Transverse colon (tissue), 4 donors: ENCODE measurements around the gene TPCN2. TPM values are rescaled to one million over a fixed set of nuclear protein-coding genes. Genes with fewer than 3 reads are reported as not detected.

Source experiments
- DNase-seq: peaks from one replicate; pipeline ENCODE4 v3.0.0-alpha.2; 2019
- H3K27ac ChIP-seq, 4 donors: fragments of 200-600 bp; sonication (generic); 2 replicates each; pipeline ENCODE4 v1.5.1; 2016 to 2018; ENCODE audit warnings: inconsistent platforms in 4 of 4
- H3K27me3 ChIP-seq: fragments of 200-600 bp; sonication (generic); 2 replicates; pipeline ENCODE4 v1.5.1; 2017; ENCODE audit warnings: inconsistent platforms
- H3K36me3 ChIP-seq, 4 donors: fragments of 200-600 bp; sonication (generic); 2 replicates each; pipeline ENCODE4 v1.5.1; 2017 to 2019; ENCODE audit warnings: inconsistent platforms in 4 of 4
- H3K4me1 ChIP-seq, 4 donors: fragments of 200-600 bp; sonication (generic); 2 replicates each; pipeline ENCODE4 v1.5.1; 2017 to 2020; ENCODE audit warnings: inconsistent platforms in 4 of 4
- H3K4me3 ChIP-seq, 4 donors: fragments of 200-600 bp; sonication (generic); 1 replicate in 1 of 4; 2 replicates in 3 of 4; pipeline versions ENCODE4 v1.5.1 to v1.6.1; 2017 to 2019; ENCODE audit warnings: inconsistent platforms in 4 of 4
- H3K9me3 ChIP-seq, 2 donors: fragments of 200-600 bp; sonication (generic); 2 replicates each; pipeline ENCODE4 v1.5.1; 2017 to 2019; ENCODE audit warnings: inconsistent platforms in 2 of 2
- EP300 ChIP-seq: sonication (generic); formaldehyde crosslinking; IDR thresholded peaks from one replicate; pipeline ENCODE4 v1.6.1; 2017; ENCODE audit warnings: antibody characterized with exemption, low read depth
- POLR2A ChIP-seq: fragments of 450-650 bp; IDR thresholded peaks from one replicate; pipeline ENCODE4 v1.6.1; 2016; ENCODE audit warnings: antibody characterized with exemption, mild to moderate bottlenecking, moderate library complexity
- POLR2AphosphoS5 ChIP-seq, 3 donors: sonication (generic); formaldehyde crosslinking; IDR thresholded peaks; one replicate each; pipeline ENCODE4 v1.6.1; 2016; ENCODE audit warnings: antibody characterized with exemption in 3 of 3
- WGBS, 2 donors: methylation state at CpG; one replicate each; pipeline ENCODE4 v1.1.5; 2018; ENCODE audit warnings: low coverage in 1 of 2; 5-methylcytosine and 5-hydroxymethylcytosine counted together
- in situ Hi-C, 4 donors: fragments of 200-750 bp; cut with MboI; loops; one replicate each; pipeline versions ENCODE4 v1.15.0 to v1.15.1; 2017; ENCODE audit warnings: low sequenced_read_pairs in 3 of 4, low pct_ligation_motif_present in 1 of 4, low pct_unique_long_range_greater_than_20kb in 1 of 4
- intact Hi-C: fragments of 100-400 bp; cut with DNase I; formaldehyde crosslinking; loops from one replicate; pipeline ENCODE4 v1.15.1; 2023; ENCODE audit warnings: low total_unique reads
- total RNA-seq, 4 donors: library from RNA; depleted of rRNA; stranded (reverse); fragments of >200 nt; gene quantifications; one replicate each; pipeline ENCODE4 v1.1.0, GENCODE V29; 2016
- TF ChIP-seq, protein P1 (sequence below), 5 experiments: fragments of 200-600 bp in 3 of 5; fragments of 450-650 bp in 2 of 5; sonication (generic) in 3 of 5; IDR thresholded peaks; 1 replicate in 2 of 5; 2 replicates in 3 of 5; pipeline ENCODE4 v1.5.1; 2016 to 2017; ENCODE audit warnings: antibody characterized with exemption in 5 of 5, inconsistent platforms in 3 of 5, mild to moderate bottlenecking in 2 of 5, moderate library complexity in 1 of 5

TPCN2 gene
- total RNA-seq, 4 donors from 2014 or later, result 16.8 to 25.4 (median 20.7) TPM

DNA sequence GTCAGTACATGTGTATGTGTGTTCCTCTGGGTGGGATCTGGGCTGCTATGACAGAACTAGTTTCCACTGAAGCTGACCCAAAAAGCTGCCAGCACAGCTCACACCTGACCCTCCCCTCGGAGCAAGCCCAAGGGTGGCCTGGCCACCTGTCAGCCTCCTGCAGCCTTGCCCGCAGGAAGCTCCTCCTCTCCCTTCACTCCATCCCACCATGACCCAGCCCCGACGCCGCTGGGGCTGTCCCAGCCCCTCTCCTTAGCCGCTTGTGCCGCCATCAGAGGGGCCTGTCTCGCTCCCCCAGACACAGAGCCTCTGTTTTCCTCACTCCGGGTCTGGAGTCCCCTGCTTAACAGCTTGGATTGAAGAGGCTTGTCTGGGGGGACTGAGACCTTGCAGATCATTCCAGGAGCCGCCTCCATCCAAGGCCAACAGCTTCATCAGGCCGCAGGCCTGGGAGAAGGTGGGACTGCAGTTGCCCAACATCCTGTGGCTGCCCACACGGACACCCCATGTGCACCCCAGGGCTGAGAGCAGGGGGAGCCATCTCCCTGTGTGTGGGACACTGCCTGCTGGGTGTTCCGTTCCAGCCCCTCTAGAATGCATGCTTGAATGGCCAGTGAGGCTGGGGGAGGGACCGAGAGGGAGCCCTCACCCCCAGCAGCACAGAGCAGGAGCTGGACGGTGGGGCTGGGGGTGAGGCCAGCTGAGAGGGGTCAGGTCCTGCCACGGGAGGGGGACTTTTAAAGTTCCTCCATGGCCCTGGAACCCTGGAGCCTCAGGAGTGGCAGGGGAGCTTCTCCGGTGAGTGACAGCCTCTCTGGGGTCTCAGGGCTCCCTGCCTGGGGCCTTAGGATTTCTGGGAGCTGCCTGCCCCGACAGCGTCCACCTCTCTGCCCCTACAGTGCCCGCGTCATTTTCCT lies 36.4 kb upstream of the TPCN2 start:
- Histone ChIP-seq H3K4me3 (peak overlapping the region; percentile 47 to 66 (median 50)), H3K36me3 (no peaks in the 10 kb centered on the region), H3K27me3 (peaks cover 47% of the 10 kb centered on the region), H3K9me3 (no peaks in the 10 kb centered on the region), H3K4me1 (peaks cover 21 to 58% (median 42%) of the 10 kb centered on the region in 4 donors), H3K27ac (peak overlapping the region; percentile 87 to 98 (median 94))
- no peak for TF ChIP-seq POLR2A
- no peak for TF ChIP-seq POLR2AphosphoS5 (IDR thresholded peaks at IDR 0.05)
- no peak for TF ChIP-seq EP300
- TF ChIP-seq, protein P1, sequence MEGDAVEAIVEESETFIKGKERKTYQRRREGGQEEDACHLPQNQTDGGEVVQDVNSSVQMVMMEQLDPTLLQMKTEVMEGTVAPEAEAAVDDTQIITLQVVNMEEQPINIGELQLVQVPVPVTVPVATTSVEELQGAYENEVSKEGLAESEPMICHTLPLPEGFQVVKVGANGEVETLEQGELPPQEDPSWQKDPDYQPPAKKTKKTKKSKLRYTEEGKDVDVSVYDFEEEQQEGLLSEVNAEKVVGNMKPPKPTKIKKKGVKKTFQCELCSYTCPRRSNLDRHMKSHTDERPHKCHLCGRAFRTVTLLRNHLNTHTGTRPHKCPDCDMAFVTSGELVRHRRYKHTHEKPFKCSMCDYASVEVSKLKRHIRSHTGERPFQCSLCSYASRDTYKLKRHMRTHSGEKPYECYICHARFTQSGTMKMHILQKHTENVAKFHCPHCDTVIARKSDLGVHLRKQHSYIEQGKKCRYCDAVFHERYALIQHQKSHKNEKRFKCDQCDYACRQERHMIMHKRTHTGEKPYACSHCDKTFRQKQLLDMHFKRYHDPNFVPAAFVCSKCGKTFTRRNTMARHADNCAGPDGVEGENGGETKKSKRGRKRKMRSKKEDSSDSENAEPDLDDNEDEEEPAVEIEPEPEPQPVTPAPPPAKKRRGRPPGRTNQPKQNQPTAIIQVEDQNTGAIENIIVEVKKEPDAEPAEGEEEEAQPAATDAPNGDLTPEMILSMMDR (IDR thresholded peaks at IDR 0.05), result no peak
- in situ Hi-C loops, result no loop called here
- DNase-seq, result no peak
- WGBS, 2 donors, result 43% methylated on average over 21 of the region's 21 CpGs; no CpG with 5 or more reads in 1 of the 2 donors
- intact Hi-C loops, result loop anchor here (2.0 to 5.0 kb wide), 2 partner anchors 36 to 75 kb away; partner anchors contain the start of gene TPCN2

GRCh38 chr11:69013009-69013951 lies 35.5 kb upstream of the TPCN2 start, which contains the start of gene MRGPRF:
Gene MRGPRF, minus strand, starts transcription at chr11:69013246. Its CDS starts 3,345 bp downstream, at chr11:69009901.
- no peaks in the 10 kb centered on the region for H3K36me3 ChIP-seq
- intact Hi-C loops, result loop anchor here (2.0 to 5.0 kb wide), 2 partner anchors 36 to 74 kb away; partner anchors contain the start of gene TPCN2
- WGBS, 2 donors, result 19% methylated on average over 37 of the region's 43 CpGs; no CpG with 5 or more reads in 1 of the 2 donors
- H3K27ac ChIP-seq, result peak within 1 kb of the TSS; percentile 87 to 98 (median 94)
- no peaks in the 10 kb centered on the region for H3K9me3 ChIP-seq
- TF ChIP-seq, protein P1 (IDR thresholded peaks at IDR 0.05), result peak; percentile 28 to 67 (median 44)
- TF ChIP-seq POLR2A, result peak; percentile 59
- TF ChIP-seq EP300, result no peak
- peak; percentile 79 to 90 (median 83) for TF ChIP-seq POLR2AphosphoS5 (IDR thresholded peaks at IDR 0.05)
- H3K4me1 ChIP-seq, result peaks cover 15 to 49% (median 34%) of the 10 kb centered on the region in 4 donors
- peak; percentile 87 for DNase-seq
- peaks cover 47% of the 10 kb centered on the region for H3K27me3 ChIP-seq
- peak within 1 kb of the TSS; percentile 47 to 66 (median 50) for H3K4me3 ChIP-seq
- in situ Hi-C loops, result no loop called here

GRCh38 chr11:69014084-69014851 lies 34.5 kb upstream of the TPCN2 start:
- Histone ChIP-seq H3K4me3 (peak overlapping the region in 3 of 4 donors; percentile 47 to 52 (median 49)), H3K9me3 (no peaks in the 10 kb centered on the region), H3K27me3 (peaks cover 47% of the 10 kb centered on the region), H3K27ac (peak overlapping the region; percentile 87 to 98 (median 94)), H3K36me3 (no peaks in the 10 kb centered on the region), H3K4me1 (peaks cover 8 to 39% (median 25%) of the 10 kb centered on the region in 4 donors)
- DNase-seq, result peak; percentile 65
- 20 to 36% methylated on average over 1 to 28 of the region's 28 CpGs for WGBS, 2 donors
- peak; percentile 74 to 87 (median 84) for TF ChIP-seq POLR2AphosphoS5 (IDR thresholded peaks at IDR 0.05)
- TF ChIP-seq POLR2A, result no peak
- TF ChIP-seq EP300, result no peak
- TF ChIP-seq, protein P1 (IDR thresholded peaks at IDR 0.05), result no peak
- in situ Hi-C loops (no loop called here), intact Hi-C loops (loop anchor here (5.0 kb wide), 1 partner anchor 73 kb away; no protein-coding TSS in a partner anchor)
